Left ventricle myocardium inferior (tissue), 1 donor: ENCODE results near the gene CIAPIN1. TPM values are rescaled to one million over a fixed set of nuclear protein-coding genes. Genes with fewer than 3 reads are reported as not detected.

ENCODE experiments used
- DNase-seq: peaks from one replicate; pipeline ENCODE4 v3.0.0-alpha.2; 2020
- H3K27ac ChIP-seq: fragments of 200-600 bp; replicated peaks from 2 replicates; pipeline ENCODE4 v1.8.0; 2021
- H3K27me3 ChIP-seq: fragments of 200-600 bp; 2 replicates; pipeline ENCODE4 v1.8.0; 2021; ENCODE audit warnings: low read depth
- H3K36me3 ChIP-seq: fragments of 200-600 bp; 2 replicates; pipeline ENCODE4 v1.8.0; 2021
- H3K4me1 ChIP-seq: fragments of 200-600 bp; 2 replicates; pipeline ENCODE4 v1.8.0; 2021
- H3K4me3 ChIP-seq: fragments of 200-600 bp; 2 replicates; pipeline ENCODE4 v1.8.0; 2021; ENCODE audit warnings: mild to moderate bottlenecking, moderate library complexity
- H3K9me3 ChIP-seq: fragments of 200-600 bp; replicated peaks from 2 replicates; pipeline ENCODE4 v1.8.0; 2021
- intact Hi-C: fragments of 100-400 bp; cut with micrococcal nuclease; formaldehyde crosslinking; loops from one replicate; pipeline ENCODE4 v1.11.0; 2022
- total RNA-seq: library from RNA; stranded (reverse); fragmentation: NEBNext Ultra II Directional; extraction: Animal tissue kit (Norgen Biotek cat#: 25700); gene quantifications from one replicate; pipeline ENCODE4 v1.2.1, GENCODE V29; 2021
- TF ChIP-seq, protein P1 (sequence below): fragments of 200-600 bp; IDR thresholded peaks from 2 replicates; pipeline ENCODE4 v1.8.0; 2021; ENCODE audit warnings: antibody characterized with exemption, mild to moderate bottlenecking, borderline replicate concordance
- donor health status: DM: no; HTN: yes; CAD: no; lungs with severe emphysema.

Gene CIAPIN1
- total RNA-seq, 1 donor from 2014 or later, result 43.2 TPM

DNA sequence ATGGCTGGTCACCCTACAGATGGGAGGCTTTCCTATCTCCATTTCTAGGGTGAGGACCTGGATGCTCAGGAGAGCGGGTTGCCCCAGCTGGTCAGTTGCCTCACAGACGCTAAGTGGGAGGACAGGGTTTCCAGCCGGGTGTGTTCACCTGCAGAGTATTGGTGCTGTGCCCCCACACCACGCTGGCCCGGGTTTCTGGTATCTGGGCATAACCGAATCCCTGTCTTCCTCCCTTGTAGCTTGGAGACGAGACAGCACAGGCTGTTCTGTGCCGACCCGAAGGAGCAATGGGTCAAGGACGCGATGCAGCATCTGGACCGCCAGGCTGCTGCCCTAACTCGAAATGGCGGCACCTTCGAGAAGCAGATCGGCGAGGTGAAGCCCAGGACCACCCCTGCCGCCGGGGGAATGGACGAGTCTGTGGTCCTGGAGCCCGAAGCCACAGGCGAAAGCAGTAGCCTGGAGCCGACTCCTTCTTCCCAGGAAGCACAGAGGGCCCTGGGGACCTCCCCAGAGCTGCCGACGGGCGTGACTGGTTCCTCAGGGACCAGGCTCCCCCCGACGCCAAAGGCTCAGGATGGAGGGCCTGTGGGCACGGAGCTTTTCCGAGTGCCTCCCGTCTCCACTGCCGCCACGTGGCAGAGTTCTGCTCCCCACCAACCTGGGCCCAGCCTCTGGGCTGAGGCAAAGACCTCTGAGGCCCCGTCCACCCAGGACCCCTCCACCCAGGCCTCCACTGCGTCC lies 65.2 kb downstream of the CIAPIN1 start:
- TF ChIP-seq, protein P1, sequence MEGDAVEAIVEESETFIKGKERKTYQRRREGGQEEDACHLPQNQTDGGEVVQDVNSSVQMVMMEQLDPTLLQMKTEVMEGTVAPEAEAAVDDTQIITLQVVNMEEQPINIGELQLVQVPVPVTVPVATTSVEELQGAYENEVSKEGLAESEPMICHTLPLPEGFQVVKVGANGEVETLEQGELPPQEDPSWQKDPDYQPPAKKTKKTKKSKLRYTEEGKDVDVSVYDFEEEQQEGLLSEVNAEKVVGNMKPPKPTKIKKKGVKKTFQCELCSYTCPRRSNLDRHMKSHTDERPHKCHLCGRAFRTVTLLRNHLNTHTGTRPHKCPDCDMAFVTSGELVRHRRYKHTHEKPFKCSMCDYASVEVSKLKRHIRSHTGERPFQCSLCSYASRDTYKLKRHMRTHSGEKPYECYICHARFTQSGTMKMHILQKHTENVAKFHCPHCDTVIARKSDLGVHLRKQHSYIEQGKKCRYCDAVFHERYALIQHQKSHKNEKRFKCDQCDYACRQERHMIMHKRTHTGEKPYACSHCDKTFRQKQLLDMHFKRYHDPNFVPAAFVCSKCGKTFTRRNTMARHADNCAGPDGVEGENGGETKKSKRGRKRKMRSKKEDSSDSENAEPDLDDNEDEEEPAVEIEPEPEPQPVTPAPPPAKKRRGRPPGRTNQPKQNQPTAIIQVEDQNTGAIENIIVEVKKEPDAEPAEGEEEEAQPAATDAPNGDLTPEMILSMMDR, result no peak
- Histone ChIP-seq H3K36me3 (peaks cover 7% of the 10 kb centered on the region), H3K27me3 (no peaks in the 10 kb centered on the region), H3K9me3 (no peaks in the 10 kb centered on the region), H3K4me1 (peaks cover 91% of the 10 kb centered on the region), H3K4me3 (no peak overlapping the region), H3K27ac (peak overlapping the region; percentile 48)
- no peak for DNase-seq
- intact Hi-C loops, result no loop called here

DNA sequence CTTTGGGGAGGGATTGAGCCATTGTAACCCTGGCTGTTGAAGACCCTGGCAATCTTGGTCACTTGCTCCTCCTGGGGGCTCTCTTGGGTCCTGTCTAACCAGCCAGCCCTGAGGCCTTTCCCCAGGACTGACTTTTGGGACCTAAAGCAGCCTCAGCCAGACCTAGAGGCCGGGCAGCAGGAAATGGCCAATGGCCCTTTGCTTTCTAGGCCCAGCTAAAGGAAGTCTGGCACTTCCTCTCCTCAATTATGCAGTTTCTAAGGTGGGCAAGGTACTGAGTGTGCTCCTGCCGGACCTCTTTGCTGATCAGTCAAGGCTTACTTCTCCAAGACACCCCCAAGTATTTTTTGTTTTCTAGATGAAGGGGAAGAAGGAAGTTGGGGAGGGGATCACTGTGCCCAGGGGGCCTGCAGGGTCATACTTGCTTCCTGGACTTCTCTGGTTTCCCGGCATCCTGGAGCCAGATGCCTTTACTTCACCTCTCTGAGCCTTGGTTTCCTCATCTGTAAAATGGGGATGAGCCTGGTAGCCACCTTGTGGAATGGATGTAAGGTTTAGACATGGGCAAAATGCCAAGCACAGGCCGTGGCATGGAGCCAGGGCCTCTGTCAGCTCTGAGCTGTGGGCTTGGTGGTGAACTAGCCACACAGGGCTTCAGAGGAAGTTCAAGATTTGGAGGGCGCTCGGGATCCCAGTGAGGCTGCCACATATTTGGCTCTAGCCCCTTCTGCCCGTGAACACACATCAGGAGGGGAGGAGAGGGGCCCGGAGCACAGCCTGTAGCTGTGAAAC lies 66.3 kb downstream of the CIAPIN1 start:
- H3K4me1 ChIP-seq, result peaks cover 86% of the 10 kb centered on the region

DNA sequence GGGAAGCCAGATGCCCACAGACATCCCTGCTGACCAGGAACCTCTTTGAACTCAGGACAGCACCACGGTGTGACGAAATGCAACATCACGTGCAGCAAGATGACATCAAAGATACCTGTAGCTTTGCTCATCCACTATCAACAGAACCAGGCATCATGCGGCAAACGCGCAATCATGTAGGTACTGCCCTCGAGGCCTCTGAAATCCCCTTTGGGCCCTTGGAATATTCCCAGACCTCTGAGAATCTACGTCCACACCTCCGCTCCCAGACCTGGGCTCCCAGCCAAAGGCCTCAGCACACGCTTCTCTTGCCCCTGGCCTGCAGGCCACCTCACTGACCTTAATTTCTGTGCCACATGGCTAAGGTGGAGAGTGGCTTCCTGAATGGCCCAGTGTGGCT lies 67.6 kb downstream of the CIAPIN1 start:
- H3K4me1 ChIP-seq, result peaks cover 81% of the 10 kb centered on the region
- peaks cover 7% of the 10 kb centered on the region for H3K36me3 ChIP-seq
- intact Hi-C loops, result no loop called here
- H3K4me3 ChIP-seq, result no peak overlapping the region
- no peaks in the 10 kb centered on the region for H3K9me3 ChIP-seq
- H3K27me3 ChIP-seq, result no peaks in the 10 kb centered on the region
- DNase-seq, result no peak
- TF ChIP-seq, protein P1, result no peak
- H3K27ac ChIP-seq, result peak overlapping the region; percentile 39

More for the DNA sequence above, 66.3 kb downstream of the CIAPIN1 start:
- Histone ChIP-seq H3K4me3 (no peak overlapping the region), H3K27me3 (no peaks in the 10 kb centered on the region), H3K36me3 (peaks cover 7% of the 10 kb centered on the region), H3K27ac (peak overlapping the region; percentile 48), H3K9me3 (no peaks in the 10 kb centered on the region)
- intact Hi-C loops, result no loop called here
- DNase-seq, result peak; percentile 45
- TF ChIP-seq, protein P1, result no peak

Other genes with a start within 250 kb of the CIAPIN1 start
- 57.8 TPM for gene ARL2BP, start 202.1 kb downstream of the CIAPIN1 start, total RNA-seq
- gene PLLP, start 162.7 kb downstream of the CIAPIN1 start, total RNA-seq, result 5.2 TPM
- gene CCL22, start 88.6 kb downstream of the CIAPIN1 start, total RNA-seq, result not detected
- gene CX3CL1, start 74.9 kb downstream of the CIAPIN1 start, total RNA-seq, result 11.7 TPM
- not detected for gene CCL17, start 42.6 kb downstream of the CIAPIN1 start, total RNA-seq
- gene COQ9, start 94 bp upstream of the CIAPIN1 start, total RNA-seq, result 234 TPM
- 47.6 TPM for gene POLR2C, start 15.3 kb upstream of the CIAPIN1 start, total RNA-seq
- gene DOK4, start 39.1 kb upstream of the CIAPIN1 start, total RNA-seq, result 10.0 TPM
- gene CCDC102A, start 89.2 kb upstream of the CIAPIN1 start, total RNA-seq, result 11.3 TPM
- gene ADGRG5, start 95.3 kb upstream of the CIAPIN1 start, total RNA-seq, result not detected
- 21.3 TPM for gene ADGRG1, start 181.2 kb upstream of the CIAPIN1 start, total RNA-seq
- gene ADGRG3, start 220.9 kb upstream of the CIAPIN1 start, total RNA-seq, result 0.36 TPM
- gene DRC7, start 247.4 kb upstream of the CIAPIN1 start, total RNA-seq, result not detected